H1 (cell line): Measurements from ENCODE around the gene CLIP3. TPM values are rescaled to one million over a fixed set of nuclear protein-coding genes. Genes with fewer than 3 reads are reported as not detected.
A peak's percentile ranks its signal among the peaks of the same experiment; 100 is the strongest.

Source experiments
- CTCF ChIA-PET: fragments of 300-600 bp; sonication (Branson Sonifier 250); formaldehyde crosslinking; loops from one replicate; lab custom pipeline; 2021; ENCODE audit not compliant: partially characterized antibody; lab: Charles Lee
- POLR2A ChIA-PET: fragments of 300-600 bp; sonication (Branson Sonifier 250); formaldehyde crosslinking; loops from one replicate; lab custom pipeline; 2021; ENCODE audit warnings: inconsistent platforms; ENCODE audit not compliant: partially characterized antibody; lab: Charles Lee
- DNase-seq, 2 experiments: peaks; one replicate each; pipeline versions ENCODE4 v3.0.0 to v3.0.0-alpha.2; 2010 to 2022; ENCODE audit warnings: low spot score in 2 of 2, low read depth in 1 of 2, mixed read lengths in 1 of 2
- FAIRE-seq: peaks from 2 replicates; lab custom pipeline; 2011; peaks lifted over from hg19 to GRCh38; lab: Jason Lieb, UNC
- H2AFZ ChIP-seq: 2 replicates; pipeline ENCODE4 v1.8.1; 2012; ENCODE audit warnings: low read length, inconsistent platforms
- H2AK5ac ChIP-seq: 2 replicates; pipeline ENCODE4 v1.6.1; 2013; ENCODE audit warnings: low read depth, low read length
- H2BK120ac ChIP-seq: replicated peaks from 2 replicates; pipeline ENCODE3; 2013; ENCODE audit warnings: low read depth, low read length, inconsistent platforms
- H2BK12ac ChIP-seq: 2 replicates; pipeline ENCODE4 v1.6.1; 2013; ENCODE audit warnings: low read depth, low read length
- H2BK15ac ChIP-seq: 2 replicates; pipeline ENCODE4 v1.6.1; 2013; ENCODE audit warnings: low read length
- H2BK20ac ChIP-seq: 2 replicates; pipeline ENCODE4 v1.6.1; 2013; ENCODE audit warnings: low read length
- H2BK5ac ChIP-seq: 2 replicates; pipeline ENCODE4 v1.6.1; 2013; ENCODE audit warnings: low read depth, low read length
- H3K14ac ChIP-seq: 2 replicates; pipeline ENCODE4 v1.6.1; 2013; ENCODE audit warnings: inconsistent platforms; ENCODE audit not compliant: insufficient read length
- H3K18ac ChIP-seq: 2 replicates; pipeline ENCODE4 v1.6.1; 2013; ENCODE audit warnings: low read length; ENCODE audit errors: extremely low read depth
- H3K23ac ChIP-seq: 2 replicates; pipeline ENCODE4 v1.6.1; 2013; ENCODE audit warnings: inconsistent platforms; ENCODE audit not compliant: insufficient read length
- H3K23me2 ChIP-seq: 2 replicates; pipeline ENCODE4 v1.6.1; 2013; ENCODE audit warnings: low read depth, low read length
- H3K27ac ChIP-seq: 2 replicates; pipeline ENCODE4 v1.6.1; 2011; ENCODE audit warnings: low read depth, low read length, inconsistent platforms
- H3K27me3 ChIP-seq, 4 experiments: replicated peaks in 1 of 4; 1 replicate in 1 of 4; 2 replicates in 3 of 4; pipeline versions ENCODE4 v1.6.1 to v1.8.1; 2011 to 2013; ENCODE audit warnings: low read length in 3 of 4, mild to moderate bottlenecking in 3 of 4, inconsistent platforms in 2 of 4, mixed read lengths in 2 of 4, moderate library complexity in 1 of 4; ENCODE audit not compliant: control insufficient read depth in 3 of 4, insufficient read depth in 3 of 4; ENCODE audit errors: extremely low read depth in 1 of 4
- H3K36me3 ChIP-seq, 4 experiments: 2 replicates each; pipeline versions ENCODE4 v1.6.1 to v1.8.1; 2011 to 2013; ENCODE audit warnings: mild to moderate bottlenecking in 4 of 4, low read length in 3 of 4, moderate library complexity in 2 of 4, control low read depth in 1 of 4, inconsistent platforms in 1 of 4; ENCODE audit not compliant: insufficient read depth in 4 of 4, control insufficient read depth in 2 of 4
- H3K4ac ChIP-seq: replicated peaks from 2 replicates; pipeline ENCODE3; 2013; ENCODE audit warnings: low read length, low read depth, mixed read lengths, inconsistent platforms; ENCODE audit not compliant: insufficient read length
- H3K4me1 ChIP-seq, 4 experiments: replicated peaks in 1 of 4; 1 replicate in 1 of 4; 2 replicates in 3 of 4; pipeline versions ENCODE4 v1.6.1 to v1.8.1; 2011 to 2013; ENCODE audit warnings: low read length in 3 of 4, inconsistent platforms in 2 of 4, mixed read lengths in 1 of 4; ENCODE audit not compliant: insufficient read depth in 4 of 4, control insufficient read depth in 3 of 4
- H3K4me2 ChIP-seq, 2 experiments: 2 replicates each; pipeline versions ENCODE4 v1.6.1 to v1.8.1; 2011 to 2013; ENCODE audit warnings: low read depth in 2 of 2, low read length in 2 of 2, control low read depth in 1 of 2, inconsistent platforms in 1 of 2, mild to moderate bottlenecking in 1 of 2; ENCODE audit not compliant: insufficient read depth in 1 of 2
- H3K4me3 ChIP-seq, 4 experiments: fragments of 200-600, 300-600 bp in 1 of 4; sonication (generic), shearing (Covaris generic), sonication (Bioruptor Twin) in 1 of 4; 2 replicates each; pipeline versions ENCODE4 v1.5.1 to v1.8.1; 2011 to 2016; ENCODE audit warnings: low read length in 4 of 4, low read depth in 3 of 4, control low read depth in 2 of 4, inconsistent platforms in 2 of 4, mild to moderate bottlenecking in 2 of 4, mixed read lengths in 1 of 4, moderate library complexity in 1 of 4; ENCODE audit not compliant: insufficient read depth in 2 of 4; ENCODE audit errors: extremely low read depth in 1 of 4
- H3K56ac ChIP-seq: replicated peaks from 2 replicates; pipeline ENCODE3; 2013; ENCODE audit warnings: low read depth, mild to moderate bottlenecking, mixed read lengths, low read length, inconsistent platforms; ENCODE audit not compliant: insufficient read length
- H3K79me1 ChIP-seq: 2 replicates; pipeline ENCODE4 v1.6.1; 2013; ENCODE audit warnings: low read depth, low read length, control low read depth
- H3K79me2 ChIP-seq, 2 experiments: 2 replicates each; pipeline versions ENCODE4 v1.6.1 to v1.8.1; 2012 to 2013; ENCODE audit warnings: low read length in 2 of 2, mild to moderate bottlenecking in 2 of 2, inconsistent platforms in 1 of 2; ENCODE audit not compliant: insufficient read depth in 2 of 2, control insufficient read depth in 1 of 2
- H3K9ac ChIP-seq, 4 experiments: replicated peaks in 1 of 4; 1 replicate in 1 of 4; 2 replicates in 3 of 4; pipeline versions ENCODE4 v1.6.1 to v1.8.1; 2011 to 2013; ENCODE audit warnings: low read depth in 3 of 4, low read length in 3 of 4, control low read depth in 2 of 4, mild to moderate bottlenecking in 2 of 4, moderate library complexity in 2 of 4, inconsistent platforms in 1 of 4; ENCODE audit errors: extremely low read depth in 1 of 4
- H3K9me3 ChIP-seq, 2 experiments: 2 replicates each; pipeline versions ENCODE4 v1.6.1 to v1.8.1; 2012 to 2013; ENCODE audit warnings: mild to moderate bottlenecking in 2 of 2, moderate library complexity in 2 of 2, control low read depth in 1 of 2, inconsistent platforms in 1 of 2, low read depth in 1 of 2, low read length in 1 of 2, mixed read lengths in 1 of 2; ENCODE audit not compliant: insufficient read depth in 2 of 2
- H4K20me1 ChIP-seq, 2 experiments: replicated peaks in 1 of 2; 2 replicates each; pipeline versions ENCODE3 to v1.8.1; 2011 to 2013; ENCODE audit warnings: inconsistent platforms in 2 of 2, low read length in 2 of 2, mild to moderate bottlenecking in 1 of 2; ENCODE audit not compliant: insufficient read depth in 2 of 2, control insufficient read depth in 1 of 2
- H4K5ac ChIP-seq: 2 replicates; pipeline ENCODE4 v1.6.1; 2013; ENCODE audit warnings: low read length, low read depth, mixed read lengths, inconsistent platforms; ENCODE audit not compliant: insufficient read length
- H4K8ac ChIP-seq: 2 replicates; pipeline ENCODE4 v1.8.0; 2013; ENCODE audit warnings: mild to moderate bottlenecking, moderate library complexity, low read length, inconsistent platforms; ENCODE audit not compliant: insufficient read depth; ENCODE audit errors: extremely low read depth
- H4K91ac ChIP-seq: replicated peaks from 2 replicates; pipeline ENCODE3; 2013; ENCODE audit warnings: low read length, mixed read lengths, inconsistent platforms; ENCODE audit not compliant: insufficient read length
- BACH1 ChIP-seq: IDR thresholded peaks from 2 replicates; pipeline ENCODE4 v1.6.1; 2012; ENCODE audit warnings: low read length, improper control_type of control experiment
- CHD1 ChIP-seq: IDR thresholded peaks from 2 replicates; pipeline ENCODE4 v1.6.1; 2012; ENCODE audit warnings: low read depth, low read length, improper control_type of control experiment
- FOSL1 ChIP-seq: IDR thresholded peaks from 2 replicates; pipeline ENCODE4 v1.6.1; 2011; ENCODE audit warnings: mild to moderate bottlenecking, low read depth, low read length, moderate library complexity; ENCODE audit not compliant: insufficient read depth
- NANOG ChIP-seq: IDR thresholded peaks from 2 replicates; pipeline ENCODE4 v1.6.1; 2011; ENCODE audit warnings: low read length, low read depth, mild to moderate bottlenecking, inconsistent platforms; ENCODE audit not compliant: insufficient read depth, poor library complexity, severe bottlenecking
- POU5F1 ChIP-seq: IDR thresholded peaks from 2 replicates; pipeline ENCODE4 v1.6.1; 2011; ENCODE audit warnings: low read depth, mild to moderate bottlenecking, low read length, moderate library complexity
- SAP30 ChIP-seq: fragments of 300-600 bp; sonication (generic); IDR thresholded peaks from 2 replicates; pipeline ENCODE4 v1.7.1; 2012; ENCODE audit warnings: low read length, moderate library complexity, mild to moderate bottlenecking, inconsistent platforms; ENCODE audit not compliant: insufficient read depth, insufficient replicate concordance
- SP2 ChIP-seq: IDR thresholded peaks from 2 replicates; pipeline ENCODE4 v1.6.1; 2012; ENCODE audit warnings: mild to moderate bottlenecking, low read length, inconsistent platforms
- TAF1 ChIP-seq: IDR thresholded peaks from 2 replicates; pipeline ENCODE4 v1.6.1; 2011; ENCODE audit warnings: mild to moderate bottlenecking, low read depth, low read length
- WGBS, 2 experiments: shearing (Covaris generic) in 1 of 2; methylation state at CpG; one replicate each; pipeline versions ENCODE4 v1.1.6 to v1.1.7; 2013 to 2015; ENCODE audit warnings: low lambda C conversion rate in 2 of 2, mixed read lengths in 2 of 2, inconsistent platforms in 1 of 2, low coverage in 1 of 2, missing lambda C conversion rate in 1 of 2; ENCODE audit not compliant: insufficient replicate concordance in 2 of 2, insufficient coverage in 1 of 2, insufficient read length in 1 of 2; ENCODE audit errors: extremely low coverage in 1 of 2, missing lambda C conversion rate in 1 of 2; 5-methylcytosine and 5-hydroxymethylcytosine counted together
- polyA plus RNA-seq, 7 experiments: library from polyadenylated mRNA; depleted of rRNA in 3 of 7; stranded (reverse) in 5 of 7; unstranded in 2 of 7; fragments of >200 nt in 5 of 7; fragments of 200-250 nt in 2 of 7; gene quantifications; 1 replicate in 5 of 7; 2 replicates in 1 of 7; 4 replicates in 1 of 7; pipeline versions ENCODE4 v1.2.1 to v1.2.3, GENCODE V29; 2011 to 2013; ENCODE audit warnings: missing spikeins in 2 of 7, mixed read lengths in 2 of 7
- total RNA-seq: library from RNA; stranded (reverse); fragmentation: NEBNext Ultra II Directional; extraction: Animal tissue kit (Norgen Biotek cat#: 25700); gene quantifications from 2 replicates; pipeline ENCODE4 v1.2.1, GENCODE V29; 2021
- TF ChIP-seq, protein P1 (sequence below): IDR thresholded peaks from 2 replicates; pipeline ENCODE4 v1.6.1; 2011; ENCODE audit warnings: low read depth, mild to moderate bottlenecking, low read length; ENCODE audit not compliant: insufficient read depth

Gene CLIP3
- total and polyA plus RNA-seq, 2 of the 8 experiments (the other 6 are each of a cell fraction or from before 2014, with no cell fraction given) = 5.9 to 21.7 TPM

DNA sequence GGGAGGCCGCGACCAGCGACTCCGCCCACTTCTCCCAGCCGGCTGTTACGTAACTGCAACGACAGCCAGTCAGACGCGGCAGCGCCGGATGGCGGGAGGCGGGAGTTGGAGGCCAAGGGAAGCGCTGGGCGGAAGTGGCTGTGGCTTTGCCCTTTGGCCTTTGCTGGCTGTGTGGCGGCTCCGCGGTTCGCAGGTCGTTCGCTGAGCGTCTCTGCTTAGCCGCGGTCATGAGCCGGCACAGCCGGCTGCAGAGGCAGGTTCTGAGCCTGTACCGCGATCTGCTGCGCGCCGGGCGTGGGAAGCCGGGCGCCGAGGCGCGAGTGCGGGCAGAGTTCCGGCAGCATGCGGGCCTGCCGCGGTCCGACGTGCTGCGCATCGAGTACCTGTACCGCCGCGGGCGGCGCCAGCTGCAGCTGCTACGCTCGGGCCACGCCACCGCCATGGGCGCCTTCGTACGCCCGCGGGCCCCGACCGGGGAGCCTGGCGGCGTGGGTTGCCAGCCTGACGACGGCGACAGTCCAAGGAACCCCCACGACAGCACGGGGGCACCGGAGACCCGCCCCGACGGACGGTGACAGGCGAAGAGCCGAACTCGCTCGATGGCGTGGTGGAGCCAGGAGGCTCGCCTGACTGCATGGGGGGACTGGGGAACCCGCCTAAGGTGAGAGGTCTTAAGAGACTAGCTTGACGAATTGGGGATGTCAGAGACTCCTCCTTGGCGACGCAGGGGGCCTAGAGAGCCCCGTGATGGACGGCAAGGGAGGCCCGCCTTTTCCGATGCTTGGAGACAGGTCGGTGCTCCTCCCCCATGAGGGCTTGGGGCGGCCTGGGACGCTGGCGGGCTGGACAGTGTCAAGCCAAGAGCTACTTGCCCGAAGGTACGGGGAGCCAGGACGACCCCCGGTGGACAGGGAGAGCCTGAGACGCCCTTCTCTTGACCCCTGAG, 37.4 kb downstream of the CLIP3 start, which contains the start of gene SDHAF1:
Gene SDHAF1, plus strand, starts transcription at position 141 of the 946 bp plus-strand sequence. Its CDS starts 87 bp downstream, at position 228.
- peak within 1 kb of the TSS; percentile 75 to 94 (median 80) for H3K4me3 ChIP-seq
- peaks cover 7% of the 10 kb centered on the region; the same call in 1 of the 2 replicates for H3K23me2 ChIP-seq
- H3K27me3 ChIP-seq = no peaks in the 10 kb centered on the region
- H2AK5ac ChIP-seq = no peak within 1 kb of the TSS
- FAIRE-seq (peak; percentile 42), DNase-seq (peak; percentile 77 to 95)
- no peak within 1 kb of the TSS for H2BK120ac ChIP-seq
- peaks cover 0 to 9% of the 10 kb centered on the region in 2 experiments; a peak in 2 of 4 replicates for H3K79me2 ChIP-seq
- no peak within 1 kb of the TSS for H3K4ac ChIP-seq
- H3K27ac ChIP-seq = no peak within 1 kb of the TSS
- H3K9me3 ChIP-seq = no peaks in the 10 kb centered on the region
- no peak within 1 kb of the TSS for H2BK5ac ChIP-seq
- peaks cover 0 to 8% of the 10 kb centered on the region in 2 experiments for H4K20me1 ChIP-seq
- peak within 1 kb of the TSS; percentile 79 to 84 for H3K4me2 ChIP-seq
- H3K56ac ChIP-seq = no peak within 1 kb of the TSS
- ChIA-PET POLR2A (interaction anchor here (1.1 to 1.9 kb wide), 6 partner anchors 9 to 59 kb away, joined by 4 to 8 read pairs (median 6); partner anchors contain the start of genes ALKBH6, SYNE4 and THAP8), CTCF (interaction anchor here (0.7 to 4.1 kb wide), 13 partner anchors 8 to 90 kb away, joined by 3 to 19 read pairs (median 5); partner anchors contain the start of genes SYNE4 and THAP8)
- H2AFZ ChIP-seq = 0 out of 2 replicates have a peak within 1 kb of the TSS, but pooled peaks have one; percentile 90
- 2% methylated on average over 90 of the region's 97 CpGs; no CpG with 5 or more reads in 1 of the 2 experiments for WGBS, 2 experiments
- H2BK15ac ChIP-seq = 0 out of 2 replicates have a peak within 1 kb of the TSS, but pooled peaks have one; percentile 92
- H3K14ac ChIP-seq = no peak within 1 kb of the TSS
- H3K79me1 ChIP-seq = peaks cover 11% of the 10 kb centered on the region
- H2BK12ac ChIP-seq = peak within 1 kb of the TSS; percentile 27; the same call in 1 of the 2 replicates
- peaks cover 0 to 5% (median 1%) of the 10 kb centered on the region in 4 experiments; a peak in 4 of 7 replicates for H3K4me1 ChIP-seq
- no peak within 1 kb of the TSS for H3K23ac ChIP-seq
- H4K5ac ChIP-seq = peak within 1 kb of the TSS; percentile 90
- H4K8ac ChIP-seq = peak within 1 kb of the TSS; percentile 73
- H3K36me3 ChIP-seq = no peaks in the 10 kb centered on the region
- H3K9ac ChIP-seq = peak within 1 kb of the TSS in 3 of 4 experiments; percentile 47 to 61 (median 54); a peak in 6 of 7 replicates
- no peak within 1 kb of the TSS for H2BK20ac ChIP-seq
- H4K91ac ChIP-seq = peak within 1 kb of the TSS; percentile 92
- H3K18ac ChIP-seq = peak within 1 kb of the TSS; percentile 78
- TF ChIP-seq POU5F1 = no peak
- no peak for TF ChIP-seq CHD1
- peak; percentile 11 for TF ChIP-seq NANOG
- no peak for TF ChIP-seq BACH1
- peak; percentile 54 for TF ChIP-seq SAP30
- TF ChIP-seq, protein P1, sequence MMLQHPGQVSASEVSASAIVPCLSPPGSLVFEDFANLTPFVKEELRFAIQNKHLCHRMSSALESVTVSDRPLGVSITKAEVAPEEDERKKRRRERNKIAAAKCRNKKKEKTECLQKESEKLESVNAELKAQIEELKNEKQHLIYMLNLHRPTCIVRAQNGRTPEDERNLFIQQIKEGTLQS = no peak
- no peak for TF ChIP-seq FOSL1
- 0 out of 2 replicates have a peak, but pooled peaks have one; percentile 5 for TF ChIP-seq SP2
- 0 out of 2 replicates have a peak, but pooled peaks have one; percentile 51 for TF ChIP-seq TAF1
